NCI-H1092 treated with DMSO at 0.1 percent for 48 hours (cell line): ENCODE results near the gene U2AF2.

Experiments used
- DNase-seq: peaks from one replicate; lab custom pipeline; 2025; lab: John Stamatoyannopoulos, UW

The U2AF2 gene

GRCh38 chr19:55676383-55676782 is 21.5 kb downstream of the U2AF2 start:
- no peak for DNase-seq

- DNase-seq: no peak
These were observed 22.2 kb downstream of the U2AF2 start for GRCh38 chr19:55676889-55677505.

- DNase-seq: no peak
These were observed 22.8 kb downstream of the U2AF2 start for GRCh38 chr19:55677572-55678028.

GRCh38 chr19:55678121-55678671 is 23.4 kb downstream of the U2AF2 start:
- no peak for DNase-seq

- DNase-seq: no peak
These were observed 24.8 kb downstream of the U2AF2 start for GRCh38 chr19:55679343-55680257.

GRCh38 chr19:55680339-55681130 is 25.7 kb downstream of the U2AF2 start:
- DNase-seq: no peak

- DNase-seq: no peak
These were observed 26.6 kb downstream of the U2AF2 start for GRCh38 chr19:55681131-55682092.

GRCh38 chr19:55683449-55684261 is 28.8 kb downstream of the U2AF2 start:
- DNase-seq: no peak

- DNase-seq: no peak
These were observed 30.3 kb downstream of the U2AF2 start for GRCh38 chr19:55684946-55685681.

- DNase-seq: no peak
These were observed 30.9 kb downstream of the U2AF2 start for GRCh38 chr19:55685776-55686175.

GRCh38 chr19:55686311-55687050 is 31.6 kb downstream of the U2AF2 start:
- no peak for DNase-seq

GRCh38 chr19:55687281-55688201 is 32.7 kb downstream of the U2AF2 start:
- DNase-seq: no peak

- no peak for DNase-seq
These were observed 33.8 kb downstream of the U2AF2 start for GRCh38 chr19:55688422-55689218.

- no peak for DNase-seq
These were observed 34.7 kb downstream of the U2AF2 start for GRCh38 chr19:55689411-55690108.

- DNase-seq: no peak
These were observed 35.4 kb downstream of the U2AF2 start for GRCh38 chr19:55690109-55690768.
